K562 (cell line): ENCODE measurements around the gene NRG2. TPM values are rescaled to one million over a fixed set of nuclear protein-coding genes. Genes with fewer than 3 reads are reported as not detected.

ENCODE experiments used
- ATAC-seq: fragments of 200-7000 bp; cut with Tn5 transposase; 3 replicates; pipeline ENCODE4 v1.9.1; 2020; ENCODE audit warnings: moderate library complexity
- BruUV-seq: library from RNA; stranded (reverse); fragments of 400-500 nt; replicated peaks from 2 replicates; lab custom pipeline; 2021; lab: Mats Ljungman, UMichigan
- CTCF ChIA-PET: fragments of 300-600 bp; formaldehyde crosslinking; extraction: SDS; loops from one replicate; lab custom pipeline; 2021; ENCODE audit warnings: low intra/inter-chr PET ratio; lab: Yijun Ruan, JAX
- POLR2A ChIA-PET: fragments of 300-600, 350-650 bp; sonication (Branson Sonifier 250); formaldehyde crosslinking; extraction: SDS; loops from one replicate; lab custom pipeline; 2021; ENCODE audit warnings: antibody characterized with exemption, inconsistent platforms; lab: Yijun Ruan, JAX
- DNase-seq, 4 experiments: peaks; one replicate each; pipeline versions ENCODE4 v3.0.0 to v3.0.0-alpha.2; 2011 to 2018; ENCODE audit warnings: low spot score in 3 of 4, mixed read lengths in 3 of 4; ENCODE audit errors: extremely low read depth in 1 of 4
- FAIRE-seq: peaks from 2 replicates; lab custom pipeline; 2011; peaks lifted over from hg19 to GRCh38; lab: Jason Lieb, UNC
- H2AFZ ChIP-seq: 2 replicates; pipeline ENCODE4 v1.6.0; 2011; ENCODE audit warnings: low read depth, low read length, control low read depth, inconsistent platforms
- H3K27ac ChIP-seq: fragments of 200-600 bp; 3 replicates; pipeline ENCODE4 v1.8.0; 2011; ENCODE audit warnings: low read depth, mild to moderate bottlenecking, control low read depth, inconsistent platforms, low read length, moderate library complexity, mixed read lengths; ENCODE audit errors: extremely low read depth
- H3K27me3 ChIP-seq, 2 experiments: fragments of 300-600 bp in 1 of 2; 2 replicates in 1 of 2; 3 replicates in 1 of 2; pipeline versions ENCODE4 v1.6.0 to v1.8.0; 2011; ENCODE audit warnings: inconsistent platforms in 2 of 2, low read length in 2 of 2, mild to moderate bottlenecking in 1 of 2, mixed read lengths in 1 of 2, moderate library complexity in 1 of 2; ENCODE audit not compliant: control insufficient read depth in 2 of 2, insufficient read depth in 2 of 2
- H3K36me3 ChIP-seq: fragments of 300-600 bp; 3 replicates; pipeline ENCODE4 v1.8.0; 2011; ENCODE audit warnings: mild to moderate bottlenecking, low read length, inconsistent platforms; ENCODE audit not compliant: control insufficient read depth, insufficient read depth
- H3K4me1 ChIP-seq, 2 experiments: fragments of 200-600 bp in 1 of 2; replicated peaks in 1 of 2; 2 replicates in 1 of 2; 3 replicates in 1 of 2; pipeline versions ENCODE4 v1.5.1 to v1.8.0; 2011; ENCODE audit warnings: inconsistent platforms in 2 of 2, low read length in 2 of 2, mild to moderate bottlenecking in 1 of 2, mixed read lengths in 1 of 2, moderate library complexity in 1 of 2; ENCODE audit not compliant: control insufficient read depth in 2 of 2, insufficient read depth in 2 of 2
- H3K4me2 ChIP-seq: 2 replicates; pipeline ENCODE4 v1.6.1; 2011; ENCODE audit warnings: low read length, control low read depth, inconsistent platforms, mixed read lengths; ENCODE audit not compliant: insufficient read depth
- H3K4me3 ChIP-seq: fragments of 200-600 bp; sonication (generic), shearing (Covaris generic); 2 replicates; pipeline ENCODE4 v1.5.1; 2016; ENCODE audit warnings: control low read depth, inconsistent platforms
- H3K79me2 ChIP-seq: fragments of 200-600 bp; 3 replicates; pipeline ENCODE4 v1.8.0; 2011; ENCODE audit warnings: low read length, inconsistent platforms; ENCODE audit not compliant: control insufficient read depth, insufficient read depth
- H3K9ac ChIP-seq, 2 experiments: 2 replicates each; pipeline versions ENCODE4 v1.6.0 to v1.6.1; 2011; ENCODE audit warnings: low read depth in 2 of 2, low read length in 2 of 2, control low read depth in 1 of 2, inconsistent platforms in 1 of 2, mild to moderate bottlenecking in 1 of 2, mixed read lengths in 1 of 2; ENCODE audit not compliant: insufficient read depth in 1 of 2
- H3K9me1 ChIP-seq: one replicate; pipeline ENCODE4 v1.6.0; 2011; ENCODE audit warnings: inconsistent platforms, mild to moderate bottlenecking, low read length, moderate library complexity; ENCODE audit not compliant: control insufficient read depth, insufficient read depth
- H3K9me3 ChIP-seq: replicated peaks from 2 replicates; pipeline ENCODE4 v1.5.1; 2011; ENCODE audit warnings: low read depth, low read length, inconsistent platforms; ENCODE audit not compliant: control insufficient read depth, insufficient read depth
- H4K20me1 ChIP-seq: replicated peaks from 2 replicates; pipeline ENCODE4 v1.6.1; 2011; ENCODE audit warnings: low read length, inconsistent platforms, mixed read lengths; ENCODE audit not compliant: control insufficient read depth, insufficient read depth
- ARID4B ChIP-seq: sonication (generic); formaldehyde crosslinking; IDR thresholded peaks from 2 replicates; pipeline ENCODE4 v1.8.0; 2022; ENCODE audit warnings: mild to moderate bottlenecking, missing genetic modification reagents
- EGR1 ChIP-seq: fragments of 450-650 bp; conservative IDR thresholded peaks from 2 replicates; pipeline ENCODE4 v1.6.1; 2017; ENCODE audit warnings: mild to moderate bottlenecking
- GTF2A2 ChIP-seq: IDR thresholded peaks from 2 replicates; pipeline ENCODE4 v1.6.1; 2016; ENCODE audit warnings: mild to moderate bottlenecking, missing genetic modification characterization, missing compliant biosample characterization
- THAP7 ChIP-seq: fragments of 250-450 bp; sonication (Bioruptor Pico); IDR thresholded peaks from 2 replicates; pipeline ENCODE4 v1.5.0; 2021
- THRA ChIP-seq: fragments of 450-650 bp; IDR thresholded peaks from 2 replicates; pipeline ENCODE4 v1.6.1; 2017; ENCODE audit warnings: mild to moderate bottlenecking, moderate library complexity
- WGBS: fragments of 100-300 bp; shearing (Covaris generic); methylation state at CpG from one replicate; pipeline ENCODE4 v1.1.6; 2016; ENCODE audit warnings: low coverage, mixed read lengths; ENCODE audit not compliant: insufficient coverage; ENCODE audit errors: missing lambda C conversion rate; 5-methylcytosine and 5-hydroxymethylcytosine counted together
- in situ Hi-C: fragments of 300-500 bp; cut with MboI; formaldehyde crosslinking; loops from 4 replicates; pipeline ENCODE4 v1.15.0; 2018; ENCODE audit warnings: inconsistent platforms, mixed read lengths
- intact Hi-C: fragments of 100-400 bp; cut with micrococcal nuclease; formaldehyde crosslinking; loops from 2 replicates; pipeline ENCODE4 v1.14.2; 2022
- polyA plus RNA-seq, 8 experiments: library from polyadenylated mRNA; depleted of rRNA in 4 of 8; stranded (reverse) in 5 of 8; unstranded in 3 of 8; fragments of >200 nt; fragmentation: Nextera tagmentation in 2 of 8; fragmentation: Illumina TruSeq in 1 of 8; extraction: Ambion mirVana in 2 of 8; extraction: Trizol in 1 of 8; gene quantifications; 2 replicates each; pipeline versions ENCODE4 v1.2.1 to v1.2.3, GENCODE V29; 2011 to 2014; ENCODE audit warnings: inconsistent platforms in 1 of 8, missing spikeins in 1 of 8
- total RNA-seq, 7 experiments: library from RNA; depleted of rRNA in 6 of 7; stranded (reverse); fragments of >200 nt in 6 of 7; fragmentation: Illumina TruSeq in 2 of 7; extraction: Trizol in 2 of 7; gene quantifications; 2 replicates each; pipeline versions ENCODE4 v1.2.1 to v1.2.3, GENCODE V29; 2011 to 2021; ENCODE audit warnings: low replicate concordance in 1 of 7
- TF ChIP-seq, protein P1 (sequence below): IDR thresholded peaks from 3 replicates; pipeline ENCODE4 v1.6.1; 2011; ENCODE audit warnings: borderline replicate concordance, mild to moderate bottlenecking; ENCODE audit not compliant: insufficient read length, insufficient read depth

NRG2 gene
- total and polyA plus RNA-seq, 9 of the 15 experiments (the other 6 are each of a cell fraction or from before 2014, with no cell fraction given) = not detected

DNA sequence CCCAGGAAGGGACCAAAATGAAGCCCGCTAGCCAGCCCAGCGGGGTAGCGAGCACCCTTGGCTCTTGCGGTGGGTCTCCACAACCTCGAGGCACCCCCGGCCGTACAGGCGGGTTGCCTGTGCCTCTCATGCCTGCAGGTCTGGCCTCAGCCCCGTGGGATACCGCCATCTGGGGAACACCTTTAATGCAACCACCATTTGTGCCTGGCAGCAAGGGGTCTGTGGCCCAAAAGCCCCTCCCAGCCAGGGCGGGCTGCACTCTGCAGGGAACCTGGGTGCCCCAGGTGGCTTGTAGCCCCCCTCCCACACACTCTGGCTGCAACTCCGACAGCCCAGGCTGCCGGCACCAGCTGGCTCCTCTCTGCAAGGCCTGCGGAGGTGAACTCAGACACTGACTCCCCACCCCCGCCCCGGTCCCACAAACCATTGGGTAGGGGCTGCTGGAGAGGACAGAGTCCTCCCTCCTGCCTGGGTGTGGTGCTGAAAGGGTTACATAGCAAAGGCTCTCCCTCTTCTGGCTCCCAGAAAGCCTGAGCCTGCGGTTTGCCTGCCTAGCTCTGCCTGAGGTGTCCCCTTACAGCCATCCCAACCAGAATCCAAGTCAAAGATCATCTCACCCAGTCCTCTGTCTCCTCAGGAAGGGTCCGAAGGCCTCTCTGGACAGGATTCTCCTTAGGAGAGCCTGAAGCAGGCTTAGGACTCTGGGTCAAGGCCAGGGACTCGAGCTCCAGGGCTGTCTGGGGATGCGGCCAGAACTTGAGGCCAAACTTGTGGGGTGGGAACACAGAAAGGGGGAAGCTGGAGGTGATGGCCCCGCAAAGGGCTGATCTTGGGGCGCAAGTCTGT lies 138.1 kb downstream of the NRG2 start (continued):
- no peak for TF ChIP-seq ARID4B (CRISPR knock-in tag)
- no peak for TF ChIP-seq GTF2A2
- no peak for TF ChIP-seq THAP7

DNA sequence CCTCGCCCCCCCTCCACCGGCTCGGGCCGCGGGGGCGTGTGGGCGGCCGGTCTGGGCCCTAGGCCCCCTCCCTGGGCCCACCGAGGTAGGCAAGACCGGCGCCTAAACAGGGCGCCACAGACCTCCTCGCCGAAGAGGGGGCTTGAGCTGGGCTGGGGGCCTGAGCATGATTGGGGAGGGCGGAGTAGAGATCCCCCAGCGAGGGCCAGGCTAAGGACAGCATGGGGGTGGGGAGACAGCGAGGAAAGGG lies 138.6 kb downstream of the NRG2 start:
- FAIRE-seq (no peak), ATAC-seq (no peak), DNase-seq (no peak)
- Histone ChIP-seq H3K36me3 (no peaks in the 10 kb centered on the region), H3K79me2 (no peaks in the 10 kb centered on the region), H3K4me1 (peaks cover 0 to 17% of the 10 kb centered on the region in 2 experiments; a peak in 1 of 5 replicates), H4K20me1 (no peaks in the 10 kb centered on the region; the same call in 1 of the 2 replicates), H3K9ac (no peak overlapping the region), H3K9me1 (no peaks in the 10 kb centered on the region), H3K4me3 (no peak overlapping the region), H2AFZ (no peak overlapping the region), H3K27me3 (peaks cover 54% of the 10 kb centered on the region in 2 experiments), H3K9me3 (no peaks in the 10 kb centered on the region; the same call in 1 of the 2 replicates), H3K27ac (no peak overlapping the region), H3K4me2 (no peak overlapping the region)
- intact Hi-C loops (no loop called here), in situ Hi-C loops (no loop called here)
- CTCF ChIA-PET = no interaction called here
- POLR2A ChIA-PET = no interaction called here
- TF ChIP-seq EGR1 (peak; percentile 40; the same call in 1 of the 2 replicates), THRA (no peak)
- TF ChIP-seq, protein P1, sequence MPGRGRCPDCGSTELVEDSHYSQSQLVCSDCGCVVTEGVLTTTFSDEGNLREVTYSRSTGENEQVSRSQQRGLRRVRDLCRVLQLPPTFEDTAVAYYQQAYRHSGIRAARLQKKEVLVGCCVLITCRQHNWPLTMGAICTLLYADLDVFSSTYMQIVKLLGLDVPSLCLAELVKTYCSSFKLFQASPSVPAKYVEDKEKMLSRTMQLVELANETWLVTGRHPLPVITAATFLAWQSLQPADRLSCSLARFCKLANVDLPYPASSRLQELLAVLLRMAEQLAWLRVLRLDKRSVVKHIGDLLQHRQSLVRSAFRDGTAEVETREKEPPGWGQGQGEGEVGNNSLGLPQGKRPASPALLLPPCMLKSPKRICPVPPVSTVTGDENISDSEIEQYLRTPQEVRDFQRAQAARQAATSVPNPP = no peak
- WGBS = 0% methylated on average over 8 of the region's 17 CpGs
- no TSS peak for BruUV-seq
